Caki2 (cell line): ENCODE results near the gene GXYLT1. TPM values are rescaled to one million over a fixed set of nuclear protein-coding genes. Genes with fewer than 3 reads are reported as not detected.

ENCODE experiments used
- DNase-seq: peaks from one replicate; pipeline ENCODE4 v3.0.0-alpha.2; 2015; ENCODE audit warnings: low read depth
- in situ Hi-C: cut with HindIII; loops from 2 replicates; pipeline ENCODE4 v1.10.0; 2016; ENCODE audit warnings: low sequenced_read_pairs, low pct_unique_long_range_greater_than_20kb, mixed read lengths
- total RNA-seq: library from RNA; depleted of rRNA; stranded (reverse); fragments of >200 nt; shearing (Covaris generic); gene quantifications from 2 replicates; pipeline ENCODE4 v1.2.3, GENCODE V29; 2014; ENCODE audit warnings: low replicate concordance

Gene GXYLT1
- total RNA-seq, 1 experiment from 2014 or later = 21.9 TPM

DNA sequence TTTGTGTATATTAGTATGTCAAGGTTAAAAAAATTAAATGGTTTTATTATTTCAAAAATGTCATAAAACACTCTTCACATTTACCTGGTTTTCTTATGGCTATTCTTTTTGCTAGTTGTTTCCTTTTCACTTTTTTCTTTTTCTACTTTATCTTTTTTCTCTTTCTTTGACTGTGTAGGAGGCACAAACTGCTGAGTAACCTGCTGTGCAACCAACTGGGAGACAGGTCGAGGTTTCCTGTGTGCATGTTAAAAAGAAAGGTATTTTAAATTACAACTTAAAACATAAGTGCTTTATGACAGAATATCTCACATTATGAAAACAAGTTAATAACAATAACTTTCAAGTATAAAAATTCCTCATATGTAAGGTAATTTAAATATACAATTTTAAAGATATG lies 16.9 kb upstream of the GXYLT1 start:
- DNase-seq = no peak

DNA sequence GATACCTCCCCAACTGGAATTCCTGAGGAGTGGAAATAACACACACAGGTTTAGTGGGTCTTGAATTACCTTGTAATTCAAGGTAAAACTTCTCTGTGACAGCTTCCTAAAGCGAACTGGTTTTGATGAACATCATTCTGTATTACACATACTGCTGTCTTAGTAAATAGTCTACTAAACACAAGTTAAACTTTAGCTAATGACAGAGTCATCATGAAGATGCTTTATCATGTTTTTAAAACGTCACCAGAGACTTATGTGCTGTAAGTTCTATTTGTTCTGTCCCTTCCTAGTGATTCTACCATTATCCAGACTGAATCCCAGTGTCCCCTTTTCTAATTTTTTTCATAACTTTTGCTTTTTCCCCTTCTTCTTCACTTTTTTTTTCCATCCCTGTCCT lies 11.6 kb upstream of the GXYLT1 start:
- in situ Hi-C loops = loop anchor here (10.0 kb wide), 1 partner anchor 79 kb away; the partner anchor contains the start of gene YAF2
- peak; percentile 83 for DNase-seq

More for the DNA sequence above, 16.9 kb upstream of the GXYLT1 start:
- in situ Hi-C loops = no loop called here

DNA sequence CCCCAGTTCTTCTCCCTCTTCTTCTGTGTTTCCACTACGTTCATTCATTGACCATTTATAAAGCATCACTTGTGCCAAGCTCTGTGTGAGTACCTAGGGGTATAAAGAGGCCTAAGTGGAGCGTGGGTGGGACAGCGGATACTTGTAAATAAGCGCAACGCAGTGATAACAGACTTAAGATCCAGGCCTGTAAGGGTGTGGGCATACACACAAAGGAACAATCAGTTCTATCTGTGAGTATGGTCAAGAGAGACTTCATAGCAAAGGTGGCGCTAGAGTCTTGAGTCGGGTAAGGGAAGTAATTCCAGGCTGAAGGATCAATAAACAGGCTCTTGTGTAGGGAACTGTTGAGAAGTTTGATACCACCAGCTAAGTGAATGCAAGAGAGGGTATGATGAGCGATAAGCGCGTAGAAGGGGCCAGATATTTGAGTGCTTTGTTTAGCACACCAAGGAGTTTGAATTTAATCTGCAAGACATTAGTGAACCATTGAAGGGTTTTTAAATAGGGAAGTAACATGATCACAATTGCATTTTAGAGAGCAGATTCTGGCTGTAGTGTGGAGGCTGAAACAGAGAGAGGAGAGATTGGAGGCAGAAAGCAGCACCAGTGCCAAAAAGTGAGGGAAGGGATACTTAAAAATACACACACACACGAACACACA lies 1.0 kb upstream of the GXYLT1 start:
- in situ Hi-C loops = loop anchor here (25.0 kb wide), 1 partner anchor 192 kb away; the partner anchor contains the start of genes PPHLN1 and ZCRB1
- DNase-seq = peak; percentile 70

DNA sequence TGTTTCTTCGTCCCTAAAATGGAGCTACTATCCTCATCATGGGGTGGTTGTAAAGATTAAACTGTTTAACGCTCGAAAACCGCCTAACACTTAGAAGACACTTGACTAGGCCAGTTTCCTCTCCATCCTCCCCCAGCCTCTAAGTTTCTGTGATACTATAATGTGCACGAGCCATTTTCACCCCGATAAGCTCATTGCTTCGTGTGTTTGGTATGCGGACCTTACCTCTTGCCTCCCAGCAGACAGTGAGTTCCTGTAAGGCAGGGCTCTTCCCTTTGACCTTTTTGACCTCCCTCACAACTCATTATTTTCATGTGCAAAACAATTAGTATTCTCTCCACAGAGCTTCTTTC lies 499 bp upstream of the GXYLT1 start:
- in situ Hi-C loops = loop anchor here (25.0 kb wide), 1 partner anchor 192 kb away; the partner anchor contains the start of genes PPHLN1 and ZCRB1
- no peak for DNase-seq

DNA sequence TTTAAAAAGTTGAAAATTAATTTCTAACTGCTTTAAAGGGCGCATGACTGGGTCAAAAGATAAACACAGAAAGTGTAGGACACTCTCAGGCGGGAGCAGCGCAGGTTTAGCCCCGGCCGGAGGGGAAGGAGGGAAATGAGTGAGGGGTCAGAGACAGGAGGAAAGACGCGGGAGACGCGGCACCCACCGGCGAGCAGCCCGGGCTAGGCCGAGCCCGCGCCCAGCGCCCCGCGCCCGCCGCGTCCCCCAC lies 591 bp downstream of the GXYLT1 start:
- in situ Hi-C loops = loop anchor here (25.0 kb wide), 1 partner anchor 193 kb away; the partner anchor contains the start of genes PPHLN1 and ZCRB1
- no peak for DNase-seq

DNA sequence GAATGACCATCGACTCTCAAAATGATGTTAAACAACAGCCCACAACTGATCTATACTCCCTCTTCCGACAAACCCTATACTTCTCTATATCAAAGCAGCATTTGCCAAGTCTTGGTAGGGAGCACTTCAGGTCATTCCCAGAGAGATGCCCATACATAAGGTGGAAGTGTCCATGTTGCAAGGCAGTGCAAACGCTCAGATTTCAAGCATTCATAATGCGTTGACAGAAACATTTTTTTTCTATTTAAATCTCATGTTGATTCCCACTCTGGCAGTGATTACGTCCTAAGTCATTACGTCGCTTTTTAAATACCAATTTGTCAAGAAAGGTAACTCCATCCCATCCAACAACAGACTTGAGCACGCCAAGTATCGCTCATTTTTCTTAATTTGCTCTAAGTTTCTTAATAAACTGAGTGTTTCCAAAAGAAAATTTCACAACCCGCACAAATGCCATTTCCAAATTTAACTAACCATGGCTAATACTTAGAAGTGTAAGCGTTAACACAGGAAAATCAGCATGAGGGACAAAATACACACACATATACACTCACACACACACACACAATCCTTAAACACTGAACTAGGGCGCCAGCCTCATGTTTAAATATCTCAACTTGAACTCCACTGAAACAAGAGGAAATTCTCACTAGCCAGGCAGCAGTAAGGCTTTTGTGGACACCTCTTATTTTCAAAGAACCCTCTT lies 1.1 kb downstream of the GXYLT1 start:
- no peak for DNase-seq

DNA sequence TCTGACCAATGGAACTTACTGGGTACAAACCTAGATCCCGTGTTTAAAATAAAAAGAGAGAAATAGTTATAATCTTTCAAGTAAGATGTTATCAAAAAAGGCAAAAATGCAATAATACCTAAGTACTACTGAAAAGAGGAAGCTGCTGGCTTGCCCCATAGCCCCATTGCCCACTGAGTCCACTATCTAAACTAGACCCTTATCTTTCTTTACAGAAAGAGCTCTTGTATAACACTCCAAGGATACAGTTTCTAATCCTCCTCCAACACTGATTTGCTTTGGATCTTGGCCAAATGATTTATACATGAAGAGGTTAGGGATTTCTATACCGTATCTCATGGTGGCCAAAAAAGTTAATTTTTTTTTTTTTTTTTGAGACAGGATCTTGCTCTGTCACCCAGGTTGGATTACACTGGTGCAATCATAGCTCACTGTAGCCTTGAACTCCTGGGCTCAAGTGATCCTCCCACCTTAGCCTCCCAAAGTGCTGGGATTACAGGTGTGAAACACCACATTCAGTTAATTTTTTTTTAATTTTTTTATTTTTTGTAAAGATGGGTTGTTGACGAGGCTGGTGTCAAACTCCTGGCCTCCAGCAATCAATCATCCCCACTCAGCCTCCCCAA lies 2.6 kb downstream of the GXYLT1 start:
- DNase-seq = no peak
- in situ Hi-C loops = loop anchor here (25.0 kb wide), 1 partner anchor 195 kb away; the partner anchor contains the start of genes PPHLN1 and ZCRB1

More for the DNA sequence above, 1.1 kb downstream of the GXYLT1 start:
- in situ Hi-C loops = loop anchor here (25.0 kb wide), 1 partner anchor 194 kb away; the partner anchor contains the start of genes PPHLN1 and ZCRB1

DNA sequence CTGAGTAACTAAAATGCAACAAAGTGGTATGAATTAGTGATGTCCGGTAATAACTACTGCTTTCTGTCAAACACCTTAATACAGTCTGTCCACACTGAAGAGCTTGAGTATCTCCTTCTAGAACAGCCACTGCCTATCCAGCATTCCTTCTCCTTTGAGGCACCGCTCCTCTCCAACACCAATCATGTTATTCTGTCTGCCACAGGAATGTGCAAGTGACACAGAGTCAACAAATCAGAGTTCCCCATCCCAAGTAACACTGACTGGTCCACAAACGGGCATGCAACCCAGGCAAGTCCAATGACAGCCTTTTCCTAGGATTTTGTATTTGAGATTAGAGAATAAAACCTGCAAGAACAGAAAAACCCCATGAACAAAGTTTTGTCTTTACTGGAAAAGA lies 3.8 kb downstream of the GXYLT1 start:
- in situ Hi-C loops = loop anchor here (25.0 kb wide), 1 partner anchor 196 kb away; the partner anchor contains the start of genes PPHLN1 and ZCRB1
- peak; percentile 66 for DNase-seq

DNA sequence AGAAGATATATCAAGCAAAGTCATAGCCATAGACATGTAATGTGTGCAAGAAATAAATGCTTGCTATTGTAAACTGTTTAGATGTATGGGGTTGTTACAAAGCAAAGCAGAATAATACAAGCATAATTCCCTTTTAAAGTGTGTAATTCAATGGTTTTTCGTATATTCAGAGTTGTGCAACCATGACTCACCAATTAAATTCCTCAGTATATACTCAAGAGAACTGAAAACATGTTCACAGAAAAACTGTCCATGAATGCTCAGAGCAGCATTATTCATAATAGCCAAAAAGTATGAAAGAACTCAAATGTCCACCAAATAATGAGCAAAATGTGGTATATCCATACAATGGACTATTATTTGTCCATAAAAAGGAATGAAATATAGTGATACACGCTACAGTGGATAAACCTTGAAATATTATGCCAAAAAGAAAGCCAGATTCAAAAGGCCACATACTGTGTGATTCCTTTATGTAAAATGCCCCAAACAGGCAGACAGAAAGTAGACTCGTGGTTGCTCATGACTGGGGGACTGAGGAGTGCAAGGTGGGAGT lies 9.3 kb downstream of the GXYLT1 start:
- in situ Hi-C loops = loop anchor here (25.0 kb wide), 1 partner anchor 202 kb away; the partner anchor contains the start of genes PPHLN1 and ZCRB1
- DNase-seq = no peak

DNA sequence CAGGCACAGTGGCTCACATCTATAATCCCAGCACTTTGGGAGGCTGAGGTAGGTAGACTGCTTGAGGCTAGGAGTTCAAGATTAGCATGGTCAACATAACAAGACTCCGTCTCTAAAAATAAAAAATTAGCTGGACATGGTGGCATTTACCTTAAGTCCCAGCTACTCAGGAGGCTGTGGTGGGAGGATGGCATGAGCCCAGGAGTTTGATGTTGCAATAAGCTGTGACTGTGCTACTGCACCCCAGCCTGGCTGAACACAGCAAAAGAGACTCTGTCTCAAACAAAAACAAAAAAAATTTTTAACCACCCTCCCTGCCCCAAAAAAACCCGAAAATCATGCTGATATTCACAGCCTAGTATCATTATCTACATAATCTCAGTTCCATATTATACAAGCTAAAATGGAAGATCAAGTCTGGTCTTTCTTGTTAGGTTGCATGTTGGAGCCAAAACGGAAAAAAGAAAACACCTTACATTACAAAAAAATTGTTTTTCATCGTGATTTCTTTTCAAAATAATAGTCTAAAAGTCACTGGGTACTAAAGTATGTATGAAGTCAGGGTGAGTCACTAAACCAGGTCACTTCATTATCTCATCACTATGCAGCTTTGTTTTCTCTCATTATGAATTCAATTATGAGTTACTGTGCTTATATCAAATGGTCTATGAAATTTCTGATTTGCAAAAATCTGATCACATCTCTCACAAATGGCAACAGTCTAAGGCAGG lies 13.8 kb downstream of the GXYLT1 start:
- in situ Hi-C loops = loop anchor here (25.0 kb wide), 1 partner anchor 206 kb away; the partner anchor contains the start of genes PPHLN1 and ZCRB1
- DNase-seq = peak; percentile 49

DNA sequence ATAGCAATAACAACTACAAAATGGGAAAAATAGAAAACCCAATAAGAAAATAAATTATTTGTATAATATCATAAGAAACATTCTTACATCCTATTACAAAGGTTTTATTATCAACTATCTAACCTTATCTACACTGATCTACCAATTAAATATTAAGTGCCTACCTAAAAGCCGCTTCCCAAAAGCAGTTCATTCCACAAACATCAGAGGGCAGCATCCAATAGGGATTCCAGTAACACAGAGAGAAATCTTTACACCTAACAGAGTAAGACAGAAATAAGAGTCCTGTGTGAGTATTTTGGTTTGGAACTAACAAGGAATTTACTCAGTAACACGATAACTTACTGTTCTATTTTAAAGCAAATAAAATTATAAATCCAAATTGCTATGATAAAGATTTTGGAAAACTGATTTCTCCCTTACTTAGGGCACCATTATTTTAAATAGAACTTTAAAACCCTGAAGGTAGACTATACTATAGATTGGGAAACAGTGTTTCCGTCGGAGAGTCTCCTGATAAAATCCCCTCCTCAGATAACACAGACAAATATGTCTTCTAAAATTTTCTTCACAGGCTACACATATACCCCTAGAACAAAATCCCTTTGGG lies 15.0 kb downstream of the GXYLT1 start:
- in situ Hi-C loops = loop anchor here (25.0 kb wide), 1 partner anchor 208 kb away; the partner anchor contains the start of genes PPHLN1 and ZCRB1
- peak; percentile 63 for DNase-seq

DNA sequence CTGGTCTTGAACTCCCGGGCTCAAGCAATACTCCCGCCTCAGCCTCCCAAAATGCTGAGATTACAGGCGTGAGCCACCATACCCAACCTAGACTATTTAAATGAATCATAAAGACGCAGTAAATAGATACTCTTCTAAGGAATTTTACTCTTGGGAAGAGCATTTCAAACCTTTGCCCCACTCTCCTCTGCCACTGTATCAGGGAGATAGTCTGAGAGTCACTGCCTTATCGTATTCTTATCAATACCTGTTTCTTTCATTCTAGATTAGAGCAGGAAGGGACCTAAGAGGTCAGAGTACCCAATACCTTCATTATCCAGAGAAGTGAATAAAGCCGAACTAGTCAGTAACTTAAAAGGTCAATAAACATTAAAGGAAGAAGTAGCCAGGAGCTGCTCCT lies 15.8 kb downstream of the GXYLT1 start:
- in situ Hi-C loops = loop anchor here (25.0 kb wide), 1 partner anchor 208 kb away; the partner anchor contains the start of genes PPHLN1 and ZCRB1
- DNase-seq = no peak

DNA sequence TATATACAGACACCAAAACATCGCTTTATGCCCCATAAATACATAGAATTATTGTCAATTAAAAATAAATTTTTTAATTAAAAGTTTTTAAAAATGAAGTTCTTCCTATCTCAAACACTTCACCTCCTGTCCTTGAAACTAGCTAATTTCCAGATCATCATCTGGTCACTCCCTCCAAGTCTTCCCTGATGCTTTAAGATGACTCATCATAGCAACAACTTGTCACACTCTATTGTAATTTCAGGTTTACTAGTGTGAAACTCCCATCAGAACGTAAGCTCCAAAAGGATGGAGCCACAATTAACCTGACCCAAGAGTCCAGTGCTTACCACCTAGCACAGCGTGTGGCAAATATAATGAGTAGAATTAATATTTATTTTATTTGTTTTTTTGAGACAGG lies 16.3 kb downstream of the GXYLT1 start:
- peak; percentile 39 for DNase-seq
- in situ Hi-C loops = loop anchor here (25.0 kb wide), 1 partner anchor 209 kb away; the partner anchor contains the start of genes PPHLN1 and ZCRB1

DNA sequence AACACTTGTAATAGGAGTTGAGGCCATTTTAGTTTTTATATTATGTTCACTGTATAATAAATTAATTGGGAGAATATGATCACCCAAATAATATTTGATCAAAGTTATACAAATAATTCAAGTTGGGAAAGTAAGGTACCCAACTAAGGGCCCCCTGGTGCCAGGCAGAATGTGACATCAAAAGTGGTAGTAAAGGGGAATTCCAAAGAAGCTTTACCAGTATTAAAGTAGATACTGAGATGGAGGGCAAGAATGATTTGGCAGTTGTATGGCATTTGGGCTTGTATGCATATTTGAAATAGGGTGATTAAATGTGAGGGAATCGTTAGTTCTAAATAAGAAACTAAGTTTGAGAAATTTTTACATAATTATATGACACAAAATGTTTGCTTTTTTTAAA lies 17.7 kb downstream of the GXYLT1 start:
- no peak for DNase-seq
- in situ Hi-C loops = loop anchor here (25.0 kb wide), 1 partner anchor 210 kb away; the partner anchor contains the start of genes PPHLN1 and ZCRB1

DNA sequence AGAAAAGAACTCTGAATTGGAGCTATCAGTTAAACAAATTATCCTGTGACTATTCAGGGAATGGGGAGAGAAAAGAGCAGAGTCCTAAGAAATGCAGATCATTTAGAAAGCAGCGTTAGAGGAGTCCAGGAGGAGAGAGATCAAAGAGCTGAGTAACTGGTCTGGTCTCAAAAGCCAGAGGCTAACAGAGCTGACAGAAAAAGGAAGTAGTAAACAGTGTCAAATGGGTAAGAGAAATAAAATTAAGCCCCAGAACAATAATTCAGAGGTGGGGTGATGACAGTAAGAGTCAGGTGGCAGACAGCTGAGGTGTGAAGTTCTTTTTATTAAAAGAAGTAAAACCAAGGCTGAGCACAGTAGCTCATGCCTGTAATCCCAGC lies 19.3 kb downstream of the GXYLT1 start:
- no peak for DNase-seq
- in situ Hi-C loops = loop anchor here (25.0 kb wide), 1 partner anchor 212 kb away; the partner anchor contains the start of genes PPHLN1 and ZCRB1

DNA sequence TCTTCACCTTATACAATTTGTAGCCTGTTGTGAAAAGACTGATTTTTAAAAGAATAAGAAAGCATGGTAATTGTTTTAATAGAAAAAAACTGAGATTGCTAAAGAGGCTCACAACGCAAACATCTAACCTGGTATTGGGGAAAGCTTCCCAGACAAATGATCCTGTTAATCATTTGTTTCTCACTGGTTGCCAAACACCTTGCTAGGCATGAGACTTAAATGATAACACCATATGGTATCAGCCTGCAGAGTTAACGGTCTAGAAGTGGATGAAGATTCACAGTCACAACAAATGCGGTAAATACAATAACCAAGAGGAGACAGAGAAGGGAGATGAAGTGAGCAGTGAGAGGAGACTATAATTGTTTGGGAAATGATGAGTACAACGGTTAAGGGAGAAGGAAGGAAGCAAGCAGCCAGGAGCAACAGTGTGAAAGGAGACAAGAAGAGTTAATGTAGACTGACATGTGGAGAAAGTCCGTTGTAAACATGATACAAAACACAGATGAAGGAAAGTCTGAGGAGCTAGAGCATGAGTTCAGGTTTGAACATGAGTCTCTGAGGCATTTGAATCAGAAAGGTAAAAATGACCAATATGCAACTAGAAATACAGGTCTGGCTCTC lies 19.8 kb downstream of the GXYLT1 start:
- in situ Hi-C loops = loop anchor here (25.0 kb wide), 1 partner anchor 212 kb away; the partner anchor contains the start of genes PPHLN1 and ZCRB1
- DNase-seq = peak; percentile 52
